Common myeloid progenitor, CD34-positive (primary cell): ENCODE measurements around the gene HAGHL.

Source experiments
- CTCF ChIA-PET: fragments of 350-600 bp; sonication (Branson Sonifier 250); formaldehyde crosslinking; loops from one replicate; lab custom pipeline; 2021; ENCODE audit warnings: antibody characterized with exemption; lab: Charles Lee
- POLR2A ChIA-PET: fragments of 350-600 bp; sonication (Branson Sonifier 250); formaldehyde crosslinking; loops from one replicate; lab custom pipeline; 2021; ENCODE audit warnings: antibody characterized with exemption; lab: Charles Lee
- DNase-seq, 3 donors: peaks; one replicate each; pipeline versions ENCODE4 v3.0.0 to v3.0.0-alpha.2; 2013
- H3K27ac ChIP-seq, 2 experiments: 1 replicate in 1 of 2; 2 replicates in 1 of 2; pipeline ENCODE4 v1.7.0; 2013; ENCODE audit warnings: inconsistent platforms in 2 of 2, low read length in 2 of 2, mild to moderate bottlenecking in 2 of 2, low read depth in 1 of 2, moderate library complexity in 1 of 2; ENCODE audit not compliant: severe bottlenecking in 2 of 2, insufficient read depth in 1 of 2, poor library complexity in 1 of 2
- H3K27me3 ChIP-seq, 5 experiments: replicated peaks in 2 of 5; 1 replicate in 3 of 5; 2 replicates in 2 of 5; pipeline versions ENCODE4 v1.6.1 to v1.7.0; 2013; ENCODE audit warnings: low read length in 4 of 5, mild to moderate bottlenecking in 2 of 5, moderate library complexity in 2 of 5, inconsistent platforms in 1 of 5; ENCODE audit not compliant: insufficient read depth in 5 of 5, control insufficient read depth in 4 of 5
- H3K36me3 ChIP-seq, 4 experiments: 1 replicate in 2 of 4; 2 replicates in 2 of 4; pipeline versions ENCODE4 v1.6.1 to v1.7.0; 2013; ENCODE audit warnings: low read length in 3 of 4, control low read depth in 1 of 4, mild to moderate bottlenecking in 1 of 4; ENCODE audit not compliant: control insufficient read depth in 4 of 4, insufficient read depth in 4 of 4
- H3K4me1 ChIP-seq, 4 experiments: 1 replicate in 3 of 4; 2 replicates in 1 of 4; pipeline versions ENCODE4 v1.6.1 to v1.7.1; 2013; ENCODE audit warnings: low read length in 3 of 4, mild to moderate bottlenecking in 3 of 4, control low read depth in 1 of 4, inconsistent platforms in 1 of 4, moderate library complexity in 1 of 4; ENCODE audit not compliant: control insufficient read depth in 4 of 4, insufficient read depth in 4 of 4; ENCODE audit errors: control extremely low read depth in 1 of 4
- H3K4me3 ChIP-seq, 7 experiments: 1 replicate in 4 of 7; 2 replicates in 3 of 7; pipeline versions ENCODE4 v1.5.1 to v1.7.0; 2013; ENCODE audit warnings: mild to moderate bottlenecking in 7 of 7, low read length in 6 of 7, moderate library complexity in 6 of 7, inconsistent platforms in 2 of 7, low read depth in 2 of 7, control low read depth in 1 of 7; ENCODE audit not compliant: insufficient read depth in 4 of 7, control insufficient read depth in 1 of 7; ENCODE audit errors: extremely low read depth in 1 of 7
- H3K9me3 ChIP-seq, 5 experiments: 1 replicate in 4 of 5; 2 replicates in 1 of 5; pipeline versions ENCODE4 v1.6.1 to v1.7.1; 2013; ENCODE audit warnings: low read length in 4 of 5, mild to moderate bottlenecking in 2 of 5, inconsistent platforms in 1 of 5, low read depth in 1 of 5, moderate library complexity in 1 of 5; ENCODE audit not compliant: control insufficient read depth in 4 of 5, insufficient read depth in 2 of 5; ENCODE audit errors: control extremely low read depth in 1 of 5
- WGBS: methylation state at CpG from one replicate; pipeline ENCODE4 v1.1.5; 2013; ENCODE audit not compliant: insufficient coverage; 5-methylcytosine and 5-hydroxymethylcytosine counted together

The HAGHL gene

GRCh38 chr16:769184-769784, 42.4 kb downstream of the HAGHL start:
- no peaks in the 10 kb centered on the region for H3K9me3 ChIP-seq
- POLR2A ChIA-PET = no interaction called here
- no peak overlapping the region for H3K27ac ChIP-seq
- peak overlapping the region in 1 of 7 experiments; percentile 26 for H3K4me3 ChIP-seq
- no peaks in the 10 kb centered on the region for H3K36me3 ChIP-seq
- peaks cover 0 to 11% (median 0%) of the 10 kb centered on the region in 4 experiments for H3K4me1 ChIP-seq
- no peak for DNase-seq
- H3K27me3 ChIP-seq = no peaks in the 10 kb centered on the region
- CTCF ChIA-PET = no interaction called here
- WGBS = 97% methylated on average over 6 of the region's 20 CpGs

GRCh38 chr16:769934-770333, 43.0 kb downstream of the HAGHL start:
- Histone ChIP-seq H3K4me3 (no peak overlapping the region), H3K36me3 (no peaks in the 10 kb centered on the region), H3K27me3 (no peaks in the 10 kb centered on the region), H3K4me1 (peaks cover 0 to 11% (median 0%) of the 10 kb centered on the region in 4 experiments), H3K27ac (no peak overlapping the region), H3K9me3 (no peaks in the 10 kb centered on the region)
- DNase-seq = no peak
- CTCF ChIA-PET = interaction anchor here (1.2 kb wide), 1 partner anchor 10 kb away, joined by 3 read pairs; no protein-coding TSS in a partner anchor
- POLR2A ChIA-PET = no interaction called here
- WGBS = 93% methylated on average over 13 of the region's 19 CpGs

- Histone ChIP-seq H3K4me3 (no peak overlapping the region), H3K36me3 (no peaks in the 10 kb centered on the region), H3K9me3 (no peaks in the 10 kb centered on the region), H3K4me1 (peaks cover 0 to 11% (median 0%) of the 10 kb centered on the region in 4 experiments), H3K27ac (no peak overlapping the region), H3K27me3 (no peaks in the 10 kb centered on the region)
- no CpG with 5 or more reads among the region's 13 CpGs for WGBS
- POLR2A ChIA-PET = no interaction called here
- CTCF ChIA-PET = interaction anchor here (1.2 to 1.3 kb wide), 2 partner anchors 11 to 14 kb away, joined by 3 to 8 read pairs; no protein-coding TSS in a partner anchor
- DNase-seq = no peak
Measured at GRCh38 chr16:770411-770810, 43.5 kb downstream of the HAGHL start.

GRCh38 chr16:772959-773358, 46.1 kb downstream of the HAGHL start:
- no peak for DNase-seq
- Histone ChIP-seq H3K9me3 (no peaks in the 10 kb centered on the region), H3K27me3 (peaks cover 0 to 2% (median 0%) of the 10 kb centered on the region in 5 experiments), H3K4me1 (peaks cover 0 to 9% (median 4%) of the 10 kb centered on the region in 4 experiments), H3K27ac (no peak overlapping the region), H3K4me3 (no peak overlapping the region), H3K36me3 (no peaks in the 10 kb centered on the region)
- 97% methylated on average over 8 of the region's 18 CpGs for WGBS
- ChIA-PET CTCF (interaction anchor here (0.9 to 1.6 kb wide), 3 partner anchors 12 to 27 kb away, joined by 3 to 4 read pairs (median 3); no protein-coding TSS in a partner anchor), POLR2A (no interaction called here)

GRCh38 chr16:774086-775001, 47.4 kb downstream of the HAGHL start:
- H3K4me1 ChIP-seq = peaks cover 0 to 8% (median 5%) of the 10 kb centered on the region in 4 experiments
- H3K4me3 ChIP-seq = no peak overlapping the region
- no peak for DNase-seq
- ChIA-PET CTCF (no interaction called here), POLR2A (no interaction called here)
- no peaks in the 10 kb centered on the region for H3K9me3 ChIP-seq
- H3K36me3 ChIP-seq = no peaks in the 10 kb centered on the region
- WGBS = 92% methylated on average over 32 of the region's 46 CpGs
- peaks cover 0 to 7% (median 3%) of the 10 kb centered on the region in 5 experiments for H3K27me3 ChIP-seq
- H3K27ac ChIP-seq = no peak overlapping the region

GRCh38 chr16:775236-775796, 48.4 kb downstream of the HAGHL start:
- Histone ChIP-seq H3K9me3 (no peaks in the 10 kb centered on the region), H3K4me3 (no peak overlapping the region), H3K27ac (no peak overlapping the region), H3K36me3 (no peaks in the 10 kb centered on the region), H3K4me1 (peaks cover 0 to 7% (median 3%) of the 10 kb centered on the region in 4 experiments), H3K27me3 (peaks cover 0 to 10% (median 3%) of the 10 kb centered on the region in 5 experiments)
- WGBS = 92% methylated on average over 25 of the region's 36 CpGs
- POLR2A ChIA-PET = interaction anchor here (0.6 kb wide), 1 partner anchor 69 kb away, joined by 3 read pairs; no protein-coding TSS in a partner anchor
- CTCF ChIA-PET = no interaction called here
- no peak for DNase-seq
